H1 (cell line): ENCODE data around the gene NGEF. TPM values are rescaled to one million over a fixed set of nuclear protein-coding genes. Genes with fewer than 3 reads are reported as not detected.

Experiments
- CTCF ChIA-PET: fragments of 300-600 bp; sonication (Branson Sonifier 250); formaldehyde crosslinking; loops from one replicate; lab custom pipeline; 2021; ENCODE audit not compliant: partially characterized antibody; lab: Charles Lee
- POLR2A ChIA-PET: fragments of 300-600 bp; sonication (Branson Sonifier 250); formaldehyde crosslinking; loops from one replicate; lab custom pipeline; 2021; ENCODE audit warnings: inconsistent platforms; ENCODE audit not compliant: partially characterized antibody; lab: Charles Lee
- DNase-seq, 2 experiments: peaks; one replicate each; pipeline versions ENCODE4 v3.0.0 to v3.0.0-alpha.2; 2010 to 2022; ENCODE audit warnings: low spot score in 2 of 2, low read depth in 1 of 2, mixed read lengths in 1 of 2
- FAIRE-seq: peaks from 2 replicates; lab custom pipeline; 2011; peaks lifted over from hg19 to GRCh38; lab: Jason Lieb, UNC
- H2AFZ ChIP-seq: 2 replicates; pipeline ENCODE4 v1.8.1; 2012; ENCODE audit warnings: low read length, inconsistent platforms
- H2AK5ac ChIP-seq: 2 replicates; pipeline ENCODE4 v1.6.1; 2013; ENCODE audit warnings: low read depth, low read length
- H2BK120ac ChIP-seq: replicated peaks from 2 replicates; pipeline ENCODE3; 2013; ENCODE audit warnings: low read depth, low read length, inconsistent platforms
- H2BK12ac ChIP-seq: 2 replicates; pipeline ENCODE4 v1.6.1; 2013; ENCODE audit warnings: low read depth, low read length
- H2BK15ac ChIP-seq: 2 replicates; pipeline ENCODE4 v1.6.1; 2013; ENCODE audit warnings: low read length
- H2BK20ac ChIP-seq: 2 replicates; pipeline ENCODE4 v1.6.1; 2013; ENCODE audit warnings: low read length
- H2BK5ac ChIP-seq: 2 replicates; pipeline ENCODE4 v1.6.1; 2013; ENCODE audit warnings: low read depth, low read length
- H3K14ac ChIP-seq: 2 replicates; pipeline ENCODE4 v1.6.1; 2013; ENCODE audit warnings: inconsistent platforms; ENCODE audit not compliant: insufficient read length
- H3K18ac ChIP-seq: 2 replicates; pipeline ENCODE4 v1.6.1; 2013; ENCODE audit warnings: low read length; ENCODE audit errors: extremely low read depth
- H3K23ac ChIP-seq: 2 replicates; pipeline ENCODE4 v1.6.1; 2013; ENCODE audit warnings: inconsistent platforms; ENCODE audit not compliant: insufficient read length
- H3K23me2 ChIP-seq: 2 replicates; pipeline ENCODE4 v1.6.1; 2013; ENCODE audit warnings: low read depth, low read length
- H3K27ac ChIP-seq: 2 replicates; pipeline ENCODE4 v1.6.1; 2011; ENCODE audit warnings: low read depth, low read length, inconsistent platforms
- H3K27me3 ChIP-seq, 4 experiments: replicated peaks in 1 of 4; 1 replicate in 1 of 4; 2 replicates in 3 of 4; pipeline versions ENCODE4 v1.6.1 to v1.8.1; 2011 to 2013; ENCODE audit warnings: low read length in 3 of 4, mild to moderate bottlenecking in 3 of 4, inconsistent platforms in 2 of 4, mixed read lengths in 2 of 4, moderate library complexity in 1 of 4; ENCODE audit not compliant: control insufficient read depth in 3 of 4, insufficient read depth in 3 of 4; ENCODE audit errors: extremely low read depth in 1 of 4
- H3K36me3 ChIP-seq, 4 experiments: 2 replicates each; pipeline versions ENCODE4 v1.6.1 to v1.8.1; 2011 to 2013; ENCODE audit warnings: mild to moderate bottlenecking in 4 of 4, low read length in 3 of 4, moderate library complexity in 2 of 4, control low read depth in 1 of 4, inconsistent platforms in 1 of 4; ENCODE audit not compliant: insufficient read depth in 4 of 4, control insufficient read depth in 2 of 4
- H3K4ac ChIP-seq: replicated peaks from 2 replicates; pipeline ENCODE3; 2013; ENCODE audit warnings: low read length, low read depth, mixed read lengths, inconsistent platforms; ENCODE audit not compliant: insufficient read length
- H3K4me1 ChIP-seq, 4 experiments: replicated peaks in 1 of 4; 1 replicate in 1 of 4; 2 replicates in 3 of 4; pipeline versions ENCODE4 v1.6.1 to v1.8.1; 2011 to 2013; ENCODE audit warnings: low read length in 3 of 4, inconsistent platforms in 2 of 4, mixed read lengths in 1 of 4; ENCODE audit not compliant: insufficient read depth in 4 of 4, control insufficient read depth in 3 of 4
- H3K4me2 ChIP-seq, 2 experiments: 2 replicates each; pipeline versions ENCODE4 v1.6.1 to v1.8.1; 2011 to 2013; ENCODE audit warnings: low read depth in 2 of 2, low read length in 2 of 2, control low read depth in 1 of 2, inconsistent platforms in 1 of 2, mild to moderate bottlenecking in 1 of 2; ENCODE audit not compliant: insufficient read depth in 1 of 2
- H3K4me3 ChIP-seq, 4 experiments: fragments of 200-600, 300-600 bp in 1 of 4; sonication (generic), shearing (Covaris generic), sonication (Bioruptor Twin) in 1 of 4; 2 replicates each; pipeline versions ENCODE4 v1.5.1 to v1.8.1; 2011 to 2016; ENCODE audit warnings: low read length in 4 of 4, low read depth in 3 of 4, control low read depth in 2 of 4, inconsistent platforms in 2 of 4, mild to moderate bottlenecking in 2 of 4, mixed read lengths in 1 of 4, moderate library complexity in 1 of 4; ENCODE audit not compliant: insufficient read depth in 2 of 4; ENCODE audit errors: extremely low read depth in 1 of 4
- H3K56ac ChIP-seq: replicated peaks from 2 replicates; pipeline ENCODE3; 2013; ENCODE audit warnings: low read depth, mild to moderate bottlenecking, mixed read lengths, low read length, inconsistent platforms; ENCODE audit not compliant: insufficient read length
- H3K79me1 ChIP-seq: 2 replicates; pipeline ENCODE4 v1.6.1; 2013; ENCODE audit warnings: low read depth, low read length, control low read depth
- H3K79me2 ChIP-seq, 2 experiments: 2 replicates each; pipeline versions ENCODE4 v1.6.1 to v1.8.1; 2012 to 2013; ENCODE audit warnings: low read length in 2 of 2, mild to moderate bottlenecking in 2 of 2, inconsistent platforms in 1 of 2; ENCODE audit not compliant: insufficient read depth in 2 of 2, control insufficient read depth in 1 of 2
- H3K9ac ChIP-seq, 4 experiments: replicated peaks in 1 of 4; 1 replicate in 1 of 4; 2 replicates in 3 of 4; pipeline versions ENCODE4 v1.6.1 to v1.8.1; 2011 to 2013; ENCODE audit warnings: low read depth in 3 of 4, low read length in 3 of 4, control low read depth in 2 of 4, mild to moderate bottlenecking in 2 of 4, moderate library complexity in 2 of 4, inconsistent platforms in 1 of 4; ENCODE audit errors: extremely low read depth in 1 of 4
- H3K9me3 ChIP-seq, 2 experiments: 2 replicates each; pipeline versions ENCODE4 v1.6.1 to v1.8.1; 2012 to 2013; ENCODE audit warnings: mild to moderate bottlenecking in 2 of 2, moderate library complexity in 2 of 2, control low read depth in 1 of 2, inconsistent platforms in 1 of 2, low read depth in 1 of 2, low read length in 1 of 2, mixed read lengths in 1 of 2; ENCODE audit not compliant: insufficient read depth in 2 of 2
- H4K20me1 ChIP-seq, 2 experiments: replicated peaks in 1 of 2; 2 replicates each; pipeline versions ENCODE3 to v1.8.1; 2011 to 2013; ENCODE audit warnings: inconsistent platforms in 2 of 2, low read length in 2 of 2, mild to moderate bottlenecking in 1 of 2; ENCODE audit not compliant: insufficient read depth in 2 of 2, control insufficient read depth in 1 of 2
- H4K5ac ChIP-seq: 2 replicates; pipeline ENCODE4 v1.6.1; 2013; ENCODE audit warnings: low read length, low read depth, mixed read lengths, inconsistent platforms; ENCODE audit not compliant: insufficient read length
- H4K8ac ChIP-seq: 2 replicates; pipeline ENCODE4 v1.8.0; 2013; ENCODE audit warnings: mild to moderate bottlenecking, moderate library complexity, low read length, inconsistent platforms; ENCODE audit not compliant: insufficient read depth; ENCODE audit errors: extremely low read depth
- H4K91ac ChIP-seq: replicated peaks from 2 replicates; pipeline ENCODE3; 2013; ENCODE audit warnings: low read length, mixed read lengths, inconsistent platforms; ENCODE audit not compliant: insufficient read length
- BRCA1 ChIP-seq: IDR thresholded peaks from 2 replicates; pipeline ENCODE4 v1.6.1; 2012; ENCODE audit warnings: low read depth, low read length, improper control_type of control experiment
- CEBPB ChIP-seq: IDR thresholded peaks from 2 replicates; pipeline ENCODE4 v1.6.1; 2012; ENCODE audit warnings: low read depth, low read length
- CHD1 ChIP-seq: IDR thresholded peaks from 2 replicates; pipeline ENCODE4 v1.6.1; 2012; ENCODE audit warnings: low read depth, low read length, improper control_type of control experiment
- CTBP2 ChIP-seq: IDR thresholded peaks from 2 replicates; pipeline ENCODE4 v1.7.0; 2011; ENCODE audit warnings: borderline replicate concordance, mild to moderate bottlenecking, moderate library complexity, mixed read lengths, low read length; ENCODE audit not compliant: insufficient read depth, insufficient read length
- FOSL1 ChIP-seq: IDR thresholded peaks from 2 replicates; pipeline ENCODE4 v1.6.1; 2011; ENCODE audit warnings: mild to moderate bottlenecking, low read depth, low read length, moderate library complexity; ENCODE audit not compliant: insufficient read depth
- HDAC6 ChIP-seq: IDR thresholded peaks from one replicate; pipeline ENCODE4 v1.7.1; 2012; ENCODE audit warnings: low read depth, mild to moderate bottlenecking, inconsistent platforms, low read length, moderate library complexity
- MAX ChIP-seq: IDR thresholded peaks from 2 replicates; pipeline ENCODE4 v1.6.1; 2012; ENCODE audit warnings: inconsistent platforms
- NRF1 ChIP-seq: IDR thresholded peaks from 2 replicates; pipeline ENCODE4 v1.6.1; 2011; ENCODE audit warnings: mild to moderate bottlenecking, low read depth, low read length, improper control_type of control experiment
- POLR2A ChIP-seq, 2 experiments: IDR thresholded peaks; 1 replicate in 1 of 2; 2 replicates in 1 of 2; pipeline ENCODE4 v1.6.1; 2011; ENCODE audit warnings: low read depth in 2 of 2, low read length in 2 of 2, mild to moderate bottlenecking in 2 of 2; ENCODE audit errors: control extremely low read depth in 1 of 2
- RBBP5 ChIP-seq: IDR thresholded peaks from 2 replicates; pipeline ENCODE4 v1.7.1; 2012; ENCODE audit warnings: low read depth, mild to moderate bottlenecking, inconsistent platforms, low read length, moderate library complexity, borderline replicate concordance
- RFX5 ChIP-seq: IDR thresholded peaks from 2 replicates; pipeline ENCODE4 v1.6.1; 2011; ENCODE audit warnings: low read depth, low read length, improper control_type of control experiment, borderline replicate concordance
- TBP ChIP-seq: IDR thresholded peaks from 2 replicates; pipeline ENCODE4 v1.6.1; 2011; ENCODE audit warnings: low read depth, low read length, improper control_type of control experiment
- TCF12 ChIP-seq: IDR thresholded peaks from 2 replicates; pipeline ENCODE4 v1.6.1; 2011; ENCODE audit warnings: low read depth, mild to moderate bottlenecking, low read length
- whole genome bisulfite sequencing, 2 experiments: shearing (Covaris generic) in 1 of 2; methylation state at CpG; one replicate each; pipeline versions ENCODE4 v1.1.6 to v1.1.7; 2013 to 2015; ENCODE audit warnings: low lambda C conversion rate in 2 of 2, mixed read lengths in 2 of 2, inconsistent platforms in 1 of 2, low coverage in 1 of 2, missing lambda C conversion rate in 1 of 2; ENCODE audit not compliant: insufficient replicate concordance in 2 of 2, insufficient coverage in 1 of 2, insufficient read length in 1 of 2; ENCODE audit errors: extremely low coverage in 1 of 2, missing lambda C conversion rate in 1 of 2; 5-methylcytosine and 5-hydroxymethylcytosine counted together
- polyA plus RNA-seq, 7 experiments: library from polyadenylated mRNA; depleted of rRNA in 3 of 7; stranded (reverse) in 5 of 7; unstranded in 2 of 7; fragments of >200 nt in 5 of 7; fragments of 200-250 nt in 2 of 7; gene quantifications; 1 replicate in 5 of 7; 2 replicates in 1 of 7; 4 replicates in 1 of 7; pipeline versions ENCODE4 v1.2.1 to v1.2.3, GENCODE V29; 2011 to 2013; ENCODE audit warnings: missing spikeins in 2 of 7, mixed read lengths in 2 of 7
- total RNA-seq: library from RNA; stranded (reverse); fragmentation: NEBNext Ultra II Directional; extraction: Animal tissue kit (Norgen Biotek cat#: 25700); gene quantifications from 2 replicates; pipeline ENCODE4 v1.2.1, GENCODE V29; 2021

The NGEF gene
- total and polyA plus RNA-seq, 2 of the 8 experiments (the other 6 are each of a cell fraction or from before 2014, with no cell fraction given), result 2.7 to 3.2 TPM

GRCh38 chr2:232896720-232897597, 116.1 kb downstream of the NGEF start:
- CTCF ChIA-PET, result no interaction called here
- no peak overlapping the region for H3K4me3 ChIP-seq
- no peak for FAIRE-seq

More at GRCh38 chr2:232896720-232897597, 116.1 kb downstream of the NGEF start:
- H4K91ac ChIP-seq, result no peak overlapping the region
- peaks cover 11% of the 10 kb centered on the region; the same call in 1 of the 2 replicates for H3K23me2 ChIP-seq
- no peak for TF ChIP-seq NRF1
- no peak for TF ChIP-seq POLR2A (IDR thresholded peaks at IDR 0.05; ENCODE audit: control extremely low read depth in 1 of 2, low read depth in 2 of 2, low read length in 2 of 2)
- TF ChIP-seq FOSL1, result no peak
- no peak for TF ChIP-seq CEBPB
- no peak for TF ChIP-seq HDAC6
- no peak for TF ChIP-seq BRCA1
- TF ChIP-seq RBBP5, result no peak
- no peak for TF ChIP-seq MAX
- no peak for TF ChIP-seq CTBP2
- TF ChIP-seq TBP, result no peak
- TF ChIP-seq TCF12, result no peak
- TF ChIP-seq CHD1, result no peak
- no peak for TF ChIP-seq RFX5
- peaks cover 0 to 2% of the 10 kb centered on the region in 2 experiments for H4K20me1 ChIP-seq
- H3K4me2 ChIP-seq, result no peak overlapping the region
- H3K79me2 ChIP-seq, result no peaks in the 10 kb centered on the region
- no peak overlapping the region for H3K4ac ChIP-seq
- no peak overlapping the region for H3K18ac ChIP-seq
- no peak overlapping the region for H3K56ac ChIP-seq
- H2BK15ac ChIP-seq, result no peak overlapping the region
- no peak overlapping the region for H2BK120ac ChIP-seq
- peaks cover 4 to 15% (median 13%) of the 10 kb centered on the region in 4 experiments for H3K4me1 ChIP-seq
- POLR2A ChIA-PET, result interaction anchor here (1.2 to 1.6 kb wide), 2 partner anchors 12 to 15 kb away, joined by 3 to 4 read pairs; no protein-coding TSS in a partner anchor
- DNase-seq, result no peak
- H3K27me3 ChIP-seq, result peaks cover 0 to 6% (median 3%) of the 10 kb centered on the region in 4 experiments; a peak in 3 of 7 replicates
- H3K23ac ChIP-seq, result no peak overlapping the region
- H4K8ac ChIP-seq, result no peak overlapping the region
- no peaks in the 10 kb centered on the region for H3K79me1 ChIP-seq
- H3K9ac ChIP-seq, result no peak overlapping the region
- H2AK5ac ChIP-seq, result no peak overlapping the region
- no peaks in the 10 kb centered on the region for H3K9me3 ChIP-seq
- H2AFZ ChIP-seq, result no peak overlapping the region
- no peak overlapping the region for H2BK5ac ChIP-seq
- no peak overlapping the region for H2BK20ac ChIP-seq
- no peak overlapping the region for H3K14ac ChIP-seq
- H4K5ac ChIP-seq, result no peak overlapping the region
- no peak overlapping the region for H3K27ac ChIP-seq
- H3K36me3 ChIP-seq, result no peaks in the 10 kb centered on the region
- 89 to 92% methylated on average over 1 to 3 of the region's 9 CpGs for WGBS, 2 experiments
- no peak overlapping the region for H2BK12ac ChIP-seq
